NCI-H2107 treated with DMSO at 0.1 percent for 48 hours (cell line): ENCODE data around the gene PTPRCAP.
A peak's percentile ranks its signal among the peaks of the same experiment; 100 is the strongest.
"Not testable (repeated sequence)": the region's sequence is repeated elsewhere in the genome, so short reads cannot be mapped to it uniquely, and the experiment has no call there.

Source experiments
- DNase-seq: peaks from one replicate; lab custom pipeline; 2025; ENCODE audit not compliant: unreplicated experiment; lab: John Stamatoyannopoulos, UW

PTPRCAP gene

DNA sequence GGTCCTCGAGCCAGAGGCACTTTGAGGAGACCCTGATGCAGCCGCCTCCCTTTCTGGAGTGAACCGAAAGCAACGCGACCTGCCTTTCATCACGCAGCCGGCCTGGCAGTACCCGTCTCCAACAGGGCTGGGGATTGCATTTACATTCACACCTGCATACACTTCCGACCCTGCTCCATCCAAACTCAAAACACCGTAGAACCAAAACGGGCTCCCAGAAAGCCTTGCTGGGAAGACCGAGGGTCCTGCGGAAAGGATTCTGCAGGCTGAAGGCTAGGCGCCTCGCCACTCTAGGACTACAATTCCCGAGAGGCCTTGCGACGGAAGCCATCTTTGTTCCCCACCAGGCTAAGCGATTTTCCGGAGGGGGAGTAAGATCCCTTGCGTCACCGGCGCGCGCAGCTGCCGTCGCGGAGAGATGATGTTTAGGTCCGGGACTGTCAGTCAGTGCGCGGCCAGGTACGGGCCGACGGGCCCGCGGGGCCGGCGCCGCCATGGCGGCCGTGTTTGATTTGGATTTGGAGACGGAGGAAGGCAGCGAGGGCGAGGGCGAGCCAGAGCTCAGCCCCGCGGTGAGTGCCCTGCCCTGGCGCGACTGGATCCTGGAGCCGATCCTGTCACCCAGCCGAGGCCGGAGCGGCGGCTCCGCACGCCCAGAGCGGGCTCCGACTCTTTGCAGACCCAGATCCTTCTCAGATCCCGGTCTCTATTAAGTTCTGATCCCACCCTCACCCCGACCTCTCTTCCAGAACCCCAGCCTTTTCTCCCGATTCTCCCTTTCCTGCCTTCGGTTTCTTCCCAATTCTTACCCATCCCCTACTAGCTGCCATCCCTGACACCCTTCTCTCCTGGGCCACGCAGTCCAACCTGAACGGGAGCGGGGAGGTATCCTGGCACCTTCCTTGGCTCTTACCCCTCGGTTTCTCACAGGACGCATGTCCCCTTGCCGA is 9.2 kb downstream of the PTPRCAP start, which contains the start of gene RPS6KB2:
Gene RPS6KB2, plus strand, starts transcription at position 443 of the 950 bp plus-strand sequence. Its CDS starts 52 bp downstream, at position 495.
- DNase-seq = peak; percentile 89

DNA sequence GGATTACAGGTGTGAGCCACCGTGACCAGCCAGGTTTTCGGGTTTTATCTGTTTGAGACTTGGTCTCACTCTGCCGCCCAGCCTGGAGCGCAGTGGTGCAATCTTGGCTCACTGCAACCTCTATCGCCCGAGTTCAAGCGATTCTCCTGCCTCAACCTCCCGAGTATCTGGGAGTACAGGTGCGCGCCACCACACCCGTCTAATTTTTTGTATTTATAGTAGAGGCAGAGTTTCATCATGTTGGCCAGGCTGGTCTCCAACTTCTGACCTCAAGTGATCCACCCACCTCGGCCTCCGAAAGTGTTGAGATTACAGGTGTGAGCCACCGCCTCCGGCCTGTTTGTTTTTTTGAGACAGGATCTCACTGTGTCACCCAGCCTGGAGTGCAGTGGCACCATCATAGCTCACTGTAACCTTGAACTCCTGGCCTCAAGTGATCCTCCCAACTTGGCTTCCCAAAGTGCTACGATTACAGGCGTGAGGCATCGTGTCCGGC is 10.1 kb downstream of the PTPRCAP start:
- DNase-seq = not testable (repeated sequence)

DNA sequence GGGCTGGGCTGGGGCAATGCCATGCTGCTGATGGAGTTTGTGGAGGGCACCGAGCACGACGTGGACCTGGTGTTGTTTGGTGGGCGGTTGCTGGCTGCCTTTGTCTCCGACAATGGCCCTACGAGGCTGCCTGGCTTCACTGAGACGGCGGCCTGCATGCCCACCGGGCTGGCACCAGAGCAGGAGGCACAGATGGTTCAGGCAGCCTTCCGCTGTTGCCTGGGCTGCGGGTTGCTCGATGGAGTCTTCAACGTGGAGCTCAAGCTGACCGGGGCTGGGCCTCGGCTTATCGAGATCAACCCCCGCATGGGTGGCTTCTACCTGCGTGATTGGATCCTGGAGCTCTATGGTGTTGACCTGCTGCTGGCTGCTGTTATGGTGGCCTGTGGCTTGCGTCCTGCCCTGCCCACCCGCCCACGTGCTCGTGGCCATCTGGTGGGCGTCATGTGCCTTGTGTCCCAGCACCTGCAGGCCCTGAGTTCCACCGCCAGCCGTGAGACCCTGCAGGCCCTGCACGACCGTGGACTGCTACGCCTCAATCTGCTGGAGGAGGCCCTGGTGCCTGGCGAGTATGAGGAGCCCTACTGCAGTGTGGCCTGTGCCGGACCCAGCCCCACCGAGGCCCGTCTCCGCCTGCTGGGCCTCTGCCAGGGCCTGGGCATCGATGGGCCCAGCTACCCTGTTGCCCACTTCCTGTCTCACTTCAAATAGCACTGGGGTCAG is 13.4 kb downstream of the PTPRCAP start:
- DNase-seq = no peak

GRCh38 chr11:67423466-67423865 is 14.0 kb downstream of the PTPRCAP start:
- DNase-seq = no peak

DNA sequence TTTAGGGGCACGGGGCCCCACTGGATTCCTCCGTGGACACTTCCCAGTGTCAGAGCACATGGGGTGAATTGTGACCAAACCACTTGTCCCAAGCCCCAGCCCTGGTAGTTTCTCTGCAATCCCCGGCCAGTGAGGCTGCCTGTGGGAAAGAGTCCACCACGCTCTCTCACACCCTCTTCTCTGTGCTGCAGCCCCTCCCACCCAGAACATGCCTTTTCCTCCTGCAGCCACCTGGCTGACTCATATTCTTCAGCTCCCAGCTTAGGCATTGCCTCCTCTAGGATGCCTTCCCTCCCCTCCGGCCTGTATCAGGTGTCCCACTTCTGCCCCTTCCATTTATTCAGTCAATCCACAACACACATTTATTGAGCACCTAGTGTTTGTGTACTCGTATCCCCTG is 14.6 kb downstream of the PTPRCAP start:
- no peak for DNase-seq

- no peak for DNase-seq
Measured at GRCh38 chr11:67421430-67422031, 16.0 kb downstream of the PTPRCAP start.

GRCh38 chr11:67420646-67421429 is 16.6 kb downstream of the PTPRCAP start:
- DNase-seq = peak; percentile 63

DNA sequence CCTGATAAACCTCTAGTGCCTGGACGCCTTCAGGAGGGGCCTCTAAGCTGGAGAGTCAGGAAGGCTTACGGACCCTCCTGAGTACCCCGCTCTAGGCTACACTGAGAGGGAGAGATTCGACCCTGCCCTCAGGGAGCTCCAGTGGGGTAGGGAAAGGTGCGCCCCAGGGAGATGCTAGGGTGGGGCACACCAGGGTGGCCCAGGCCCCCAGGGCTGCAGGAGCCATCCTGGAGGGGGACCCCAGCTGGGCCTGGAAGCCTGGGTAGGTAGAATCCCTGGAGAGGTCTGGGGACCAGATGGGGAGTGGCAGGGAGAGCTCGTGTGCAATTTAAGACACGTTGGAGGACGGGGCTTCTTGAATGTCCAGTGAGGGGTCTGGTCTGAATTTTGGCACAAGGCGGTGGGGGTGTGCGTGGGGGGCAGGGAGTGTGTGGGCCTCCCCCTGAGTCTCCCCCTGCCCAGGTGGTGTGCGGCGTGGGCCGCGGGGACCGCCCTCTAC is 17.3 kb downstream of the PTPRCAP start:
- DNase-seq = no peak

DNA sequence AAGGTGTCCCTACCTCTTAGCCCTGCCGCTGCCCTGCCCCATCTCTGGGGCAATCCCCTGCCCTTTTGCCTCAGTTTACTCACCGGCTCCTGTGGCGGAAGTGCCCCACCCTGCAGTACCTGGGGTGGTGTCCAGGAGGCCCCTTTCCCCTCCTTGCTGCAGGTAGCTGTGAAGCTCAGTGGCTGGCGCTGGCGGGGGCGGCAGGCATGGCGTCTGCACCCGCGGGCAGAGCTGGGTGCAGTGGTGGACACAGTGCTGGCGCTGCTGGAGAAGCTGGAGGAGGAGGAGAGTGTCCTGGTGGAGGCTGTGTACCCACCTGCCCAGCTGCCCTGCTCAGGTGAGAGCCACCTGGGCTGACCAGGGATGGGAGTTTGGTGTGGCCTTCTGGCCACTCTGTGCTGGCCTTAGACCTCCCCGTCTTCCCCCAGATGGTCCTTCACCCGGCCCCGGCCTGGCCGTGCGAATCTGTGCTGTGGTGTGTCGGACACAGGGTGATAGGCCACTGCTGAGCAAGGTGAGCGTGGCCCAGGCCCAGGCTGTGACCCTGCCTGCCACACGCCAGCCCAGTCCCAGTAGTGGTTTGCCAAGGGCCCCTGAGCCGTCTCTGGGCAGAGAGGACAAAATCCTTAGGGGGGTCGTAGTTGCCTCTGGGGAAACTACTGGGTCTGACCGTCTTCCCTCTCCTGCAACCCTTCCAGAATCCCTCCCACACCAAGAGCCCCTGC is 18.0 kb downstream of the PTPRCAP start:
- DNase-seq = no peak

DNA sequence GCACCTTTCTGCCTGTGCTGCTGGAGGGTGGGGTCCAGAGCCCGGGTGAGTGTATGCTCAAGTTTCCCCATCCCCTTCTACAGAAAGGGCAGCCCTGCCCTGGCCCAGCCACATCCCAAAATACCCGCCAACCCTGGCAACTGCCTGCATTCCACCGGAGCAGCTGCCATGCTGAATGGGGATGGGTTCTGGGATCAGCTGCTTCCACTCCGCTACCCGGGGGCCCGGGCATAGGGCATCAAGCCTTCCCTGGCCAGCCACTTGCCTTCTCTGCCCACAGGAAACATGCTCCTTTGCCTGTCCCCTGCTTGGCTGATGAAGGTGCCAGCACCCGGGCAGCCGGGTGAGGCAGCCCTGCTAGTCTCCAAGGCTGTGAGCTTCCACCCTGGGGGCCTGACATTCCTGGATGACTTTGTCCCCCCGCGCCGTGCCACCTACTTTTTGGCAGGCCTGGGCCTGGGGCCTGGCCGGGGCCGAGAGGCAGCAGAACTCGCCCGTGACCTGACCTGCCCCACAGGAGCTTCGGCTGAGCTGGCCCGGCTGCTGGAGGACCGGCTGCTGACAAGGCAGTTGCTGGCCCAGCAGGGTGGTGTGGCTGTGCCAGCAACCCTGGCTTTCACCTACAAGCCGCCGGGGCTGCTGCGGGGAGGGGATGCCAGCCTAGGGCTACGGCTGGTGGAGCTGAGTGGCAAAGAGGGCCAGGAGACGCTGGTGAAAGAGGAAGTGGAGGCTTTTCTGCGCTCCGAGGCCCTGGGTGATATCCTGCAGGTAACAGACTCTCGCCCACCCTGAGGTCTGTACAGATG is 18.8 kb downstream of the PTPRCAP start:
- no peak for DNase-seq

DNA sequence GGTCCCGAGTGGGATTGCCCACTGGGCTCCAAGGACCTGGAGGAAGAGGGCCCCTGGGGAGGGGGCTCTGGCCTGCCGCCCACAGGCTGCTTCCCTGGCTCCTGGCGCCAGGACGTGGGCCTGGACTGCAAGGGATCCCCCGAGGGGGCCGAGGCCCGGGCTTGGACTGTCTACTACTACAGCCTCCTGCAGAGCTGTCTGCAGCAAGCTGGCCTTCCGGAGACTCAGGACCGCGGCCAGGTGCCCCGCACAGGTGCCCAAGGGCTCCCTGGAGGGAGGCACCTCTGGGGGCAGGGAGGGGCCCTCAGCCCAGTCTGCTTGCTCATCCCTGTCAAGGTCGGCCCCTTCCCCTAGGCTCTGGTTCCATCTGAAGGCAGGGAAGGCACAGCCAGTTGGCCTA is 20.1 kb downstream of the PTPRCAP start:
- DNase-seq = no peak

GRCh38 chr11:67416416-67417335 is 20.8 kb downstream of the PTPRCAP start:
- DNase-seq = no peak

DNA sequence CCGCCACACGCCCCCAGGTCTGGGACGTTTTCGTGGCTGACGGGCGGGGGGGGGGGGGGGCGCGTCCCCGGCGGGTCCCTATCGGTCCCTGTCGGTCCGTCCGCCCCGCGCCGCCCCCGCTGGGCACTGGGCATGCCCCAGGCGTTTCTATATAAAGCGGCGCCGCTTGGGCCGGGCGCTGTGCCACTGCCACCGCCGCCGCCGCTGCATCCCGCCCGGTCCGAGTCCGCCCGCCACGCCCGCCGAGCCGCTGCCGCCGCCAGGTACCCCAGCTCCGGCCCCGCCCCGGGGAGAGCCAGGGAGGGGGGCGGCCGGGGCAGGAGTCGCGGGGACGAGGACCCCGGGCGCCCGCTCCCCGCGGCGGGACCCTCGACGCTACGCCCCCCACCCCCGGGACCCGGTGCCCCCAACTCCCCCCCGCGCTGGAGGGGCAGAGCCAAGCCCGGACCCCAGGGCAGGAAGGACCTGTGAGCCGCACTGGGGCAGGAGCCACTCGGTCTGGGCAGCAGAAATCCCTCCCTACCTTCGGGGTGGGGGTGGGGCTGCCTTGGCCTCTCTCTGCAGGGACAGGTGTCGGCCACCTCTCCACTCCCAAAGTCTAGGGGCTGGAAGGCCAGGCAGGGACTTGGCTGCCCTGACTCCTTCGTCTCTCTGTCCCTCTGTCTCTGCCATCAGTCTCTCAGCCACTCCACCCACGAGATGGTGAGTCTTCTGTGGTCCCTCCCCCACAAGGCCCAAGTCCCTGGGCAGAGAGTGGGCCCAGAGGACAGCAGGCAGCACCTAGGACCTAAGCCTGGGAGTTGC is 21.8 kb downstream of the PTPRCAP start, which contains the start of gene CARNS1:
Gene CARNS1, plus strand, starts transcription at position 178 of the 804 bp plus-strand sequence. Its CDS starts 522 bp downstream, at position 700.
- no peak for DNase-seq

DNA sequence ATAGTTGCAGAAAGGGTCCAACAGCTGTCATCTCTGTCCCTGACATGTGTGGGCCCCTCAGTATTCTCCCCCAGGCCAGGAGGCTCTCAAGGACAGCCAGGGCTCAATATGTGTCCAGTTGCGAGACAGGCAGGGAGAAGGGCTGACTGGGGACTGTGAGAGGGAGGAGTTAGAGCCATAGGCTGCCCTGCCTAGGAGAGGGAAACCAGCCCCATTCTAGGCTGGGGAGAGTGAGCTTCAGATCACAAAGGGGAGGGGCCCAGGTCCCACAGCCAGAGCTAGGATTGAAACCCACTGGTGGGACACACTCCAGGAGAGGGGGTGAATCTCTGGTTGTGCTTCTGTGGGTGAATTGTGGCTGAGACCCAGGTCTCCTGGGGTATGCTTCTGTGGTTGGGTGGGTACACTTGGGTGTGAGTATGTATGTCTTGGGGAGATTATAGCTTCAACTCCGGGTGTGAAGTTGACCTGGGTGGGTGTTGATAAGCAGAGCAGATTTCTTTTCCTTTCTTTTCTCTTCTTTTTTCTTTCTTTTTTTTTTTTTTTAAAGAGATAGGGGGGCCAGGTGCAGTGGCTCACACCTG is 24.1 kb downstream of the PTPRCAP start:
- DNase-seq = no peak

DNA sequence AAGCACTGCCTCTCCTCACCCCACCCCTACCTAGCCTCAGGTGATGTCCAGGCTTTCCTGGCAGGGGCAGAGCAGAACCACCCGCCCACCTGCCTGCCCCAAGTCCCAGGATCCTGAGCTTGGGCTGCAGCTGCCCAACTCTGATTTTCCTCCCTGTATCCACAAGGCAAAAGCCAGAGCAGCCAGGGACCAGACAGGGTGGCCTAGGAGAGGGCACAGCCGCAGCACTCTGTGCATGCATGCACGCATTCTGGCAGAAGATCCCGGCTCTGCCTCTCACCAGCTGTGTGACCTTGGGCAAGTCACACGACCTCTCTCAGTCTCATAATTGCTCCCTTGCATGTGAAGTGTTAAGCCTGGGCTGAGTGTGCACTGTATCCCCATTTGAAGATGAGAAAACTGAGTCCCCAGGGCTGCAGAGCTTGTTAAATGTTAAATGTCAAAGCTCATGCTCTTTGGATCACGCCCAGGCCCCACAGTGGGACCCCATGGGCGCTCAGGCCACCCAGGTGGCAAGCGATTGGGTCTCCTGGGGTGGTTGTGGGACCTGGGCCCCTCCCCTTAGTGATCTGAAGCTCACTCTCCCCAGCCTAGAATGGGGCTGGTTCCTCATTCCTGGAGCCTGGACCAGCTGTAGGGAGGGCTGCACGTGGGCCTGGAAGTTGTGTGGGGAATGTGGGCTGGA is 24.8 kb downstream of the PTPRCAP start:
- no peak for DNase-seq

- no peak for DNase-seq
Measured at GRCh38 chr11:67411785-67412152, 25.7 kb downstream of the PTPRCAP start.
